H9 (cell line): ENCODE data around the gene TTC23. TPM values are rescaled to one million over a fixed set of nuclear protein-coding genes. Genes with fewer than 3 reads are reported as not detected.

Source experiments
- DNase-seq: peaks from one replicate; pipeline ENCODE4 v3.0.0-alpha.2; 2017
- H2AFZ ChIP-seq: one replicate; pipeline ENCODE4 v1.6.1; 2013; ENCODE audit warnings: mild to moderate bottlenecking, low read length, control low read depth, moderate library complexity
- H2AK5ac ChIP-seq: 2 replicates; pipeline ENCODE4 v1.6.1; 2013; ENCODE audit warnings: low read length, control low read depth, mixed read lengths; ENCODE audit not compliant: insufficient read length
- H2BK120ac ChIP-seq: one replicate; pipeline ENCODE4 v1.6.1; 2013; ENCODE audit warnings: low read depth, mild to moderate bottlenecking, low read length, control low read depth, inconsistent platforms; ENCODE audit not compliant: poor library complexity, severe bottlenecking
- H2BK12ac ChIP-seq: 2 replicates; pipeline ENCODE4 v1.6.1; 2013; ENCODE audit warnings: low read length, control low read depth, mixed read lengths, low read depth; ENCODE audit not compliant: insufficient read length
- H2BK15ac ChIP-seq: 2 replicates; pipeline ENCODE4 v1.6.1; 2013; ENCODE audit warnings: low read depth, low read length, control low read depth
- H2BK20ac ChIP-seq: one replicate; pipeline ENCODE4 v1.6.1; 2013; ENCODE audit warnings: low read depth, mild to moderate bottlenecking, low read length, control low read depth, inconsistent platforms; ENCODE audit not compliant: poor library complexity, severe bottlenecking
- H2BK5ac ChIP-seq: 2 replicates; pipeline ENCODE4 v1.6.1; 2013; ENCODE audit warnings: low read length, control low read depth, mixed read lengths; ENCODE audit not compliant: insufficient read length
- H3K14ac ChIP-seq: 2 replicates; pipeline ENCODE4 v1.6.1; 2013; ENCODE audit warnings: low read length, control low read depth; ENCODE audit not compliant: insufficient read depth
- H3K18ac ChIP-seq: 2 replicates; pipeline ENCODE4 v1.6.1; 2013; ENCODE audit warnings: low read depth, mild to moderate bottlenecking, mixed read lengths, low read length, control low read depth; ENCODE audit not compliant: insufficient read length
- H3K23ac ChIP-seq: 2 replicates; pipeline ENCODE4 v1.6.1; 2013; ENCODE audit warnings: low read length, control low read depth, mixed read lengths, low read depth; ENCODE audit not compliant: insufficient read length
- H3K23me2 ChIP-seq: 2 replicates; pipeline ENCODE4 v1.6.1; 2013; ENCODE audit warnings: low read depth, mild to moderate bottlenecking, mixed read lengths, low read length, control low read depth; ENCODE audit not compliant: insufficient read length, poor library complexity, severe bottlenecking
- H3K27ac ChIP-seq: 2 replicates; pipeline ENCODE4 v1.5.1; 2013; ENCODE audit warnings: low read length, control low read depth, mixed read lengths, low read depth; ENCODE audit not compliant: insufficient read length
- H3K27me3 ChIP-seq: 2 replicates; pipeline ENCODE4 v1.6.1; 2013; ENCODE audit warnings: low read length, control low read depth, inconsistent platforms; ENCODE audit not compliant: insufficient read depth
- H3K4ac ChIP-seq: 2 replicates; pipeline ENCODE4 v1.6.1; 2013; ENCODE audit warnings: low read depth, mild to moderate bottlenecking, control low read depth, inconsistent platforms, low read length, moderate library complexity
- H3K4me1 ChIP-seq: 2 replicates; pipeline ENCODE4 v1.6.1; 2013; ENCODE audit warnings: low read length, control low read depth, inconsistent platforms; ENCODE audit not compliant: insufficient read depth
- H3K4me2 ChIP-seq: 2 replicates; pipeline ENCODE4 v1.6.1; 2013; ENCODE audit warnings: low read length, control low read depth, mixed read lengths; ENCODE audit not compliant: insufficient read length, insufficient read depth
- H3K56ac ChIP-seq: 2 replicates; pipeline ENCODE4 v1.6.1; 2013; ENCODE audit warnings: low read depth, mild to moderate bottlenecking, mixed read lengths, low read length, control low read depth; ENCODE audit not compliant: insufficient read length
- H3K79me1 ChIP-seq: 2 replicates; pipeline ENCODE4 v1.6.1; 2013; ENCODE audit warnings: low read depth, mild to moderate bottlenecking, moderate library complexity, low read length, control low read depth, inconsistent platforms; ENCODE audit not compliant: insufficient read depth, poor library complexity, severe bottlenecking
- H3K79me2 ChIP-seq: 2 replicates; pipeline ENCODE4 v1.6.1; 2013; ENCODE audit warnings: low read length, control low read depth, inconsistent platforms; ENCODE audit not compliant: insufficient read depth
- H3K9ac ChIP-seq: 2 replicates; pipeline ENCODE4 v1.6.1; 2013; ENCODE audit warnings: low read length, control low read depth, mixed read lengths; ENCODE audit not compliant: insufficient read length; ENCODE audit errors: extremely low read depth
- H3K9me3 ChIP-seq: one replicate; pipeline ENCODE4 v1.6.1; 2013; ENCODE audit warnings: low read depth, low read length, inconsistent platforms; ENCODE audit not compliant: control insufficient read depth
- H3T11ph ChIP-seq: one replicate; pipeline ENCODE4 v1.6.1; 2013; ENCODE audit warnings: mild to moderate bottlenecking, low read length, control low read depth, inconsistent platforms
- H4K20me1 ChIP-seq: one replicate; pipeline ENCODE4 v1.6.1; 2013; ENCODE audit not compliant: control insufficient read depth, insufficient read length, insufficient read depth
- H4K5ac ChIP-seq: 2 replicates; pipeline ENCODE4 v1.6.1; 2013; ENCODE audit warnings: low read depth, mild to moderate bottlenecking, mixed read lengths, low read length, control low read depth; ENCODE audit not compliant: insufficient read length
- H4K8ac ChIP-seq: replicated peaks from 2 replicates; pipeline ENCODE4 v1.6.1; 2013; ENCODE audit warnings: low read length, control low read depth, mixed read lengths, low read depth; ENCODE audit not compliant: insufficient read length
- H4K91ac ChIP-seq: 2 replicates; pipeline ENCODE4 v1.6.1; 2013; ENCODE audit warnings: low read depth, mild to moderate bottlenecking, moderate library complexity, mixed read lengths, low read length, control low read depth; ENCODE audit not compliant: insufficient read length
- H3K27ac Mint-ChIP-seq, 3 experiments: 2 replicates in 2 of 3; 3 replicates in 1 of 3; pipeline ENCODE4 v1.8.0; 2020 to 2021; ENCODE audit warnings: mixed read lengths in 3 of 3, mild to moderate bottlenecking in 1 of 3, moderate library complexity in 1 of 3
- H3K27me3 Mint-ChIP-seq: 2 replicates; pipeline ENCODE4 v1.8.0; 2021; ENCODE audit warnings: low read depth, mild to moderate bottlenecking, moderate library complexity, mixed read lengths
- H3K36me3 Mint-ChIP-seq, 3 experiments: 2 replicates in 2 of 3; 3 replicates in 1 of 3; pipeline ENCODE4 v1.8.0; 2020 to 2021; ENCODE audit warnings: low read depth in 3 of 3, mixed read lengths in 3 of 3; ENCODE audit not compliant: insufficient read depth in 1 of 3
- H3K4me1 Mint-ChIP-seq, 2 experiments: 2 replicates each; pipeline ENCODE4 v1.8.0; 2020; ENCODE audit warnings: mixed read lengths in 2 of 2
- H3K4me3 Mint-ChIP-seq, 2 experiments: 2 replicates in 1 of 2; 3 replicates in 1 of 2; pipeline ENCODE4 v1.8.0; 2020 to 2021; ENCODE audit warnings: mild to moderate bottlenecking in 2 of 2, mixed read lengths in 2 of 2, moderate library complexity in 1 of 2
- H3K9me3 Mint-ChIP-seq, 2 experiments: 2 replicates in 1 of 2; 3 replicates in 1 of 2; pipeline ENCODE4 v1.8.0; 2020; ENCODE audit warnings: mild to moderate bottlenecking in 2 of 2, mixed read lengths in 2 of 2, moderate library complexity in 1 of 2
- WGBS: extraction: QIAGEN DNeasy Blood & Tissue Kit; methylation state at CpG from one replicate; pipeline ENCODE4 v1.1.7; 2013; ENCODE audit warnings: missing lambda C conversion rate, low lambda C conversion rate, mixed read lengths; ENCODE audit not compliant: insufficient read length; ENCODE audit errors: extremely low coverage; 5-methylcytosine and 5-hydroxymethylcytosine counted together
- total RNA-seq: library from RNA; stranded (reverse); gene quantifications from 2 replicates; pipeline ENCODE4 v1.2.1, GENCODE V29; 2021
- TF ChIP-seq, protein P1 (sequence below): fragments of 200-600 bp; sonication (generic); conservative IDR thresholded peaks from 3 replicates; pipeline ENCODE4 v1.8.0; 2021; ENCODE audit warnings: antibody characterized with exemption, mild to moderate bottlenecking

TTC23 gene
- total RNA-seq, 1 experiment from 2014 or later, result 14.3 TPM

GRCh38 chr15:99138491-99138982, 110.8 kb downstream of the TTC23 start:
- no peak overlapping the region for H4K8ac ChIP-seq

More at GRCh38 chr15:99138491-99138982, 110.8 kb downstream of the TTC23 start:
- H3T11ph ChIP-seq, result no peak overlapping the region
- no peak overlapping the region for H4K5ac ChIP-seq
- H3K27me3 ChIP-seq, result no peaks in the 10 kb centered on the region
- H3K79me2 ChIP-seq, result no peaks in the 10 kb centered on the region
- no peaks in the 10 kb centered on the region for H3K27me3 Mint-ChIP-seq
- H3K4ac ChIP-seq, result no peak overlapping the region
- no peaks in the 10 kb centered on the region for H3K9me3 ChIP-seq
- no peak overlapping the region for H3K27ac ChIP-seq
- WGBS, result no CpG with 5 or more reads among the region's 15 CpGs
- H4K91ac ChIP-seq, result no peak overlapping the region
- H3K4me3 Mint-ChIP-seq, result no peak overlapping the region
- no peak overlapping the region for H2BK120ac ChIP-seq
- no peak overlapping the region for H2BK5ac ChIP-seq
- H2AFZ ChIP-seq, result no peak overlapping the region
- H4K20me1 ChIP-seq, result no peaks in the 10 kb centered on the region
- no peak overlapping the region for H2BK20ac ChIP-seq
- H3K4me2 ChIP-seq, result no peak overlapping the region
- TF ChIP-seq, protein P1, sequence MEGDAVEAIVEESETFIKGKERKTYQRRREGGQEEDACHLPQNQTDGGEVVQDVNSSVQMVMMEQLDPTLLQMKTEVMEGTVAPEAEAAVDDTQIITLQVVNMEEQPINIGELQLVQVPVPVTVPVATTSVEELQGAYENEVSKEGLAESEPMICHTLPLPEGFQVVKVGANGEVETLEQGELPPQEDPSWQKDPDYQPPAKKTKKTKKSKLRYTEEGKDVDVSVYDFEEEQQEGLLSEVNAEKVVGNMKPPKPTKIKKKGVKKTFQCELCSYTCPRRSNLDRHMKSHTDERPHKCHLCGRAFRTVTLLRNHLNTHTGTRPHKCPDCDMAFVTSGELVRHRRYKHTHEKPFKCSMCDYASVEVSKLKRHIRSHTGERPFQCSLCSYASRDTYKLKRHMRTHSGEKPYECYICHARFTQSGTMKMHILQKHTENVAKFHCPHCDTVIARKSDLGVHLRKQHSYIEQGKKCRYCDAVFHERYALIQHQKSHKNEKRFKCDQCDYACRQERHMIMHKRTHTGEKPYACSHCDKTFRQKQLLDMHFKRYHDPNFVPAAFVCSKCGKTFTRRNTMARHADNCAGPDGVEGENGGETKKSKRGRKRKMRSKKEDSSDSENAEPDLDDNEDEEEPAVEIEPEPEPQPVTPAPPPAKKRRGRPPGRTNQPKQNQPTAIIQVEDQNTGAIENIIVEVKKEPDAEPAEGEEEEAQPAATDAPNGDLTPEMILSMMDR, result no peak; the same call in 2 of the 3 replicates
- H3K4me1 ChIP-seq, result peaks cover 8% of the 10 kb centered on the region
- H3K9ac ChIP-seq, result no peak overlapping the region
- H3K23ac ChIP-seq, result no peak overlapping the region
- H2AK5ac ChIP-seq, result no peak overlapping the region
- peaks cover 38 to 51% of the 10 kb centered on the region in 2 experiments for H3K4me1 Mint-ChIP-seq
- H3K79me1 ChIP-seq, result no peaks in the 10 kb centered on the region
- no peaks in the 10 kb centered on the region for H3K9me3 Mint-ChIP-seq
- no peak overlapping the region for H3K14ac ChIP-seq
- H3K56ac ChIP-seq, result no peak overlapping the region
- no peaks in the 10 kb centered on the region for H3K23me2 ChIP-seq
- peaks cover 8 to 20% (median 11%) of the 10 kb centered on the region in 3 experiments; a peak in 6 of 7 replicates for H3K36me3 Mint-ChIP-seq
- H2BK15ac ChIP-seq, result no peak overlapping the region
- H3K18ac ChIP-seq, result no peak overlapping the region
- H2BK12ac ChIP-seq, result no peak overlapping the region
- DNase-seq, result peak; percentile 36
- H3K27ac Mint-ChIP-seq, result peak overlapping the region in 1 of 3 experiments; percentile 67; a peak in 1 of 7 replicates
